Mesenteric fat pad (tissue), 1 donor: ENCODE measurements around the gene TERT. TPM values are rescaled to one million over a fixed set of nuclear protein-coding genes. Genes with fewer than 3 reads are reported as not detected.

ENCODE experiments used
- DNase-seq: peaks from one replicate; pipeline ENCODE4 v3.0.0-alpha.2; 2020; ENCODE audit warnings: low spot score
- total RNA-seq: library from RNA; stranded (reverse); fragmentation: NEBNext Ultra II Directional; extraction: Animal tissue kit (Norgen Biotek cat#: 25700); gene quantifications from one replicate; pipeline ENCODE4 v1.2.1, GENCODE V29; 2021
- donor health status: DM: yes; HTN: yes; CAD: no.

The TERT gene
- total RNA-seq, 1 donor from 2014 or later = not detected

- peak; percentile 83 for DNase-seq
Measured at GRCh38 chr5:1319436-1320256, 24.8 kb upstream of the TERT start.

- DNase-seq = peak; percentile 88
Measured at GRCh38 chr5:1318659-1319251, 23.9 kb upstream of the TERT start.

GRCh38 chr5:1317921-1318565 is 23.2 kb upstream of the TERT start:
- DNase-seq = peak; percentile 59

GRCh38 chr5:1316588-1317340 is 21.9 kb upstream of the TERT start:
- DNase-seq = peak; percentile 41

GRCh38 chr5:1315709-1316587 is 21.1 kb upstream of the TERT start:
- DNase-seq = peak; percentile 84

- DNase-seq = peak; percentile 55
Measured at GRCh38 chr5:1315018-1315708, 20.3 kb upstream of the TERT start.

GRCh38 chr5:1314564-1314982 is 19.7 kb upstream of the TERT start:
- DNase-seq = peak; percentile 80

- DNase-seq = peak; percentile 71
Measured at GRCh38 chr5:1312993-1313833, 18.3 kb upstream of the TERT start.

- peak; percentile 78 for DNase-seq
Measured at GRCh38 chr5:1312206-1312605, 17.3 kb upstream of the TERT start.

- peak; percentile 74 for DNase-seq
Measured at GRCh38 chr5:1311439-1312055, 16.7 kb upstream of the TERT start.

- peak; percentile 47 for DNase-seq
Measured at GRCh38 chr5:1310118-1310517, 15.2 kb upstream of the TERT start.

- no peak for DNase-seq
Measured at GRCh38 chr5:1304033-1304432, 9.2 kb upstream of the TERT start.

GRCh38 chr5:1302258-1302657 is 7.4 kb upstream of the TERT start:
- DNase-seq = no peak

- peak; percentile 87 for DNase-seq
Measured at GRCh38 chr5:1300581-1301083, 5.8 kb upstream of the TERT start.

- peak; percentile 12 for DNase-seq
Measured at GRCh38 chr5:1299961-1300360, 5.1 kb upstream of the TERT start.

GRCh38 chr5:1299511-1299850 is 4.6 kb upstream of the TERT start:
- peak; percentile 64 for DNase-seq

GRCh38 chr5:1298723-1299510 is 4.0 kb upstream of the TERT start:
- peak; percentile 73 for DNase-seq
